Keratinocyte (primary cell): ENCODE measurements around the gene CBX2.

Experiments
- EZH2 ChIP-seq: IDR thresholded peaks from one replicate; pipeline ENCODE4 v1.6.1; 2012; ENCODE audit warnings: inconsistent platforms, mild to moderate bottlenecking, low read length, moderate library complexity
- TF ChIP-seq, protein P1 (sequence below), 3 experiments: IDR thresholded peaks in 1 of 3; conservative IDR thresholded peaks in 1 of 3; optimal IDR thresholded peaks in 1 of 3; 2 replicates in 2 of 3; 3 replicates in 1 of 3; pipeline versions ENCODE3 to v1.5.1; 2011; ENCODE audit warnings: low read length in 3 of 3, mild to moderate bottlenecking in 3 of 3, moderate library complexity in 2 of 3, control low read depth in 1 of 3, inconsistent platforms in 1 of 3; ENCODE audit not compliant: insufficient read depth in 2 of 3; ENCODE audit errors: extremely low read depth in 1 of 3

- TF ChIP-seq, protein P1, sequence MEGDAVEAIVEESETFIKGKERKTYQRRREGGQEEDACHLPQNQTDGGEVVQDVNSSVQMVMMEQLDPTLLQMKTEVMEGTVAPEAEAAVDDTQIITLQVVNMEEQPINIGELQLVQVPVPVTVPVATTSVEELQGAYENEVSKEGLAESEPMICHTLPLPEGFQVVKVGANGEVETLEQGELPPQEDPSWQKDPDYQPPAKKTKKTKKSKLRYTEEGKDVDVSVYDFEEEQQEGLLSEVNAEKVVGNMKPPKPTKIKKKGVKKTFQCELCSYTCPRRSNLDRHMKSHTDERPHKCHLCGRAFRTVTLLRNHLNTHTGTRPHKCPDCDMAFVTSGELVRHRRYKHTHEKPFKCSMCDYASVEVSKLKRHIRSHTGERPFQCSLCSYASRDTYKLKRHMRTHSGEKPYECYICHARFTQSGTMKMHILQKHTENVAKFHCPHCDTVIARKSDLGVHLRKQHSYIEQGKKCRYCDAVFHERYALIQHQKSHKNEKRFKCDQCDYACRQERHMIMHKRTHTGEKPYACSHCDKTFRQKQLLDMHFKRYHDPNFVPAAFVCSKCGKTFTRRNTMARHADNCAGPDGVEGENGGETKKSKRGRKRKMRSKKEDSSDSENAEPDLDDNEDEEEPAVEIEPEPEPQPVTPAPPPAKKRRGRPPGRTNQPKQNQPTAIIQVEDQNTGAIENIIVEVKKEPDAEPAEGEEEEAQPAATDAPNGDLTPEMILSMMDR (optimal IDR thresholded peaks at IDR 0.05 in 1 of 3, IDR thresholded peaks at IDR 0.05 in 1 of 3, conservative IDR thresholded peaks at IDR 0.05 in 1 of 3; ENCODE audit: extremely low read depth in 1 of 3, insufficient read depth in 2 of 3, low read length in 3 of 3), result no peak
- no peak for TF ChIP-seq EZH2
These were observed 47.5 kb upstream of the CBX2 start for GRCh38 chr17:79730437-79730768.
